Epithelial cell of esophagus (primary cell): ENCODE data around the gene DYNC2H1.
A peak's percentile ranks its signal among the peaks of the same experiment; 100 is the strongest.
"Not testable (repeated sequence)": the region's sequence is repeated elsewhere in the genome, so short reads cannot be mapped to it uniquely, and the experiment has no call there.

Source experiments
- DNase-seq: peaks from one replicate; pipeline ENCODE4 v3.0.0; 2010; ENCODE audit warnings: low read depth
- H3K4me3 ChIP-seq: 2 replicates; pipeline ENCODE4 v1.5.1; 2011; ENCODE audit warnings: mild to moderate bottlenecking, low read length, control low read depth
- TF ChIP-seq, protein P1 (sequence below): IDR thresholded peaks from 2 replicates; pipeline ENCODE4 v1.5.1; 2011; ENCODE audit warnings: low read depth, mild to moderate bottlenecking, low read length, control low read depth, inconsistent platforms; ENCODE audit not compliant: insufficient read depth; ENCODE audit errors: missing control alignments

Gene DYNC2H1

DNA sequence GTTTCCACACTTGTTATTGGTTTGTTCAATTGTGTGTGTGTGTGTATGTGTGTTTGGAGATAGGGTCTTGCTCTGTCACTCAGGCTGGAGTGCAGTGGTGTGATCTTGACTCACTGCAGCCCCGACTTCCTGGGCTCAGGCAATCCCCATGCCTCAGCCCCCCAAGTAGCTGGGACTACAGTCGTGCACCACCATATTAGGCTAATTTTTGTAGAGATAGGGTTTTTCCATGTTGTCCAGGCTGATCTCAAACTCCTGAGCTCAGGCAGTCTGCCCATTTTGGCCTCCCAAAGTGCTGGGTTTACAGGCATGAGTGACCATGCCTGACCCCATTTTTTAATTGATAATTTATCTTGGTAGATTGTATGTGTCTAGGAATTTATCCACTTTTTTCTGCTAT lies 263.7 kb downstream of the DYNC2H1 start:
- H3K4me3 ChIP-seq = no peak overlapping the region
- no peak for DNase-seq
- TF ChIP-seq, protein P1, sequence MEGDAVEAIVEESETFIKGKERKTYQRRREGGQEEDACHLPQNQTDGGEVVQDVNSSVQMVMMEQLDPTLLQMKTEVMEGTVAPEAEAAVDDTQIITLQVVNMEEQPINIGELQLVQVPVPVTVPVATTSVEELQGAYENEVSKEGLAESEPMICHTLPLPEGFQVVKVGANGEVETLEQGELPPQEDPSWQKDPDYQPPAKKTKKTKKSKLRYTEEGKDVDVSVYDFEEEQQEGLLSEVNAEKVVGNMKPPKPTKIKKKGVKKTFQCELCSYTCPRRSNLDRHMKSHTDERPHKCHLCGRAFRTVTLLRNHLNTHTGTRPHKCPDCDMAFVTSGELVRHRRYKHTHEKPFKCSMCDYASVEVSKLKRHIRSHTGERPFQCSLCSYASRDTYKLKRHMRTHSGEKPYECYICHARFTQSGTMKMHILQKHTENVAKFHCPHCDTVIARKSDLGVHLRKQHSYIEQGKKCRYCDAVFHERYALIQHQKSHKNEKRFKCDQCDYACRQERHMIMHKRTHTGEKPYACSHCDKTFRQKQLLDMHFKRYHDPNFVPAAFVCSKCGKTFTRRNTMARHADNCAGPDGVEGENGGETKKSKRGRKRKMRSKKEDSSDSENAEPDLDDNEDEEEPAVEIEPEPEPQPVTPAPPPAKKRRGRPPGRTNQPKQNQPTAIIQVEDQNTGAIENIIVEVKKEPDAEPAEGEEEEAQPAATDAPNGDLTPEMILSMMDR = no peak

DNA sequence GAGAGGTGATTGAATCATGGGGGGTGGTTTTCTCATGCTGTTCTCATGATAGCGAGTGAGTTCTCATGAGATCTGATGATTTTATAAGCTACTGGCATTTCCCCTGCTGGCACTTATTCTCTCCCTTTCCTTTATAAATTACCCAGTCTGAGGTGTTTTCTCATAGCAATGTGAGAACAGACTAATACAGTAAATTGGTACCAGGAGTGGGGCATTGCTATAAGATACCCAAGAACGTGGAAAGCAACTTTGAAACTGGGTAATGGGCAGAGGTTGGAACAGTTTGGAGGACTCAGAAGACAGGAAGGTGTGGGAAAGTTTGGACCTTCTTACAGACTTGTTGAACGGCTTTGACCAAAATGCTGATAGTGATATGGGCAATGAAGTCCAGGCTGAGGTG lies 265.0 kb downstream of the DYNC2H1 start:
- DNase-seq = not testable (repeated sequence)

DNA sequence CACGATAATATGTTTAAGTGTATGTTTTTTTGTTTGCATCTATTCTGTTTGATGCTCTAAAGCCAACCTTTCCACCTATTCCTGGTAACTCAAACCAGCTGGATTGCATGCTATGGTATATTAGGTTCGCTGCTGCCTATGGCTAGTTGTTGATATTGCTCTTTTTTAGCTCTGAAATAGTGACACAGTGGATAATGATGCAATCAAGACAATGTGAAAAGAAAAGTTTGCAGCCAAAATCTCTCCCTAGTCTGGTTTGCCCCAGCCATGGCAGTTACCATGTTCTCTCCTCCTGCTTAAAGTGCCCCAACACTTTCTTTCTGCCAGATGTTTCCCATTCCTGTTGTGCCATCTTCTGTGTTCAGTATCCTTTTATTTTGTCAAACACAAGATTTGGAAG lies 269.7 kb downstream of the DYNC2H1 start:
- no peak overlapping the region for H3K4me3 ChIP-seq
- no peak for DNase-seq
- TF ChIP-seq, protein P1 = no peak

More for the DNA sequence above, 265.0 kb downstream of the DYNC2H1 start:
- H3K4me3 ChIP-seq = not testable (repeated sequence)

DNA sequence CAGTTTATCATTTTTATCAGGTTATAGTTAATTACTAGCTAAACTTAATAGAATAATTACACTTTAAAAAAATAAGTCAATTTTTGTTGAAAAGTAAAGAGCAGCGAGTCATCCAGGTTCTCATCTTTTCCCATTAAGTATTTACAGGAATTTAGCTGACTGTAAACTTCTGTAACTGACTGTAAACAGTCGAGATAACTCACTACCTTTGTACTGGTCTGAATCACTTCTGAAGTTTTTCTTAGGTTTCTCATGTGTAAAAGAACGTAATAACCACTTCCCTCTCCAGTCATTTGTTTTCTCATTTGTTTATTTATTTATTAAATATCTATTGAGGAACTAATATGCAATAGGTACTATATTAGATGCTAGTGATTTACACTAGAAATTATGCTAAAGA lies 270.8 kb downstream of the DYNC2H1 start:
- peak; percentile 43 for DNase-seq
- TF ChIP-seq, protein P1 = no peak

DNA sequence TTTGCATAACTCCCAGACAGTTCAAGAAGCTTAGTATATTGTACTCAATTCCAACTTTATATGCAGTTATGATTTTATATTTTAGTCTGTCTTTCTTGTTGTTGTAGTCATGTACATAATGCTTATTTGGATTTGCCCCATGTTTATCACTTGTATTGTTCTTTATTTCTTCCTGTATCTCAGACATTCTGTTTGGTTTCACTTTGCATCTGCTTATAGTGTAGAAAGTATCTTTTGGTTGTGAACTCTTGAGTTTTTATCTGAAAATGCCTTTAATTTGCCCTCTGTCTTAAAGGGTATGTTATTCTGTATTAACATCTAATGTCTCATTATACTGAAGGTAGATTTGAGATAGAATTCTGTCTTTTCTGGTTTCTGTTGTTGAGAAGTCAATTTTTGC lies 275.4 kb downstream of the DYNC2H1 start:
- TF ChIP-seq, protein P1 = no peak
- DNase-seq = no peak
- no peak overlapping the region for H3K4me3 ChIP-seq

More for the DNA sequence above, 270.8 kb downstream of the DYNC2H1 start:
- no peak overlapping the region for H3K4me3 ChIP-seq

DNA sequence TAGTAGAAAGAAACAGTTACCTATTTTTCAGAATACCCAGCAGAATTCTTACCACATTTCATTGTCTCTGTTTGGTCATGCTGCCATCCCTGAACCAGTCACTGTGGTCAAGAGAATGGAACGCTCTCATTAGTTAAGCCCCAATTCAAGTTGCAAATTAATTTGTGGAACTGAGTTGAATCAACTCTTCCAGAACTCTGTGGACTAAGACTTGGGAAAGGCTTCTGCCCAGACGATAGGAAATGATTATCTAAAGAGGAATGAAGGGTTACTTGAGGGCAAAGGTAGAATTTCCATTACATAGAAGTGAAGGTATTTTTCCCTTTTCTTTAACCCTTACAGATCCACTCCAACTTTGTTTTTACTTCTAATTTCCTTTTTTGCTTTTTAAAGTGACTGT lies 286.4 kb downstream of the DYNC2H1 start:
- H3K4me3 ChIP-seq = no peak overlapping the region
- peak; percentile 75 for DNase-seq

DNA sequence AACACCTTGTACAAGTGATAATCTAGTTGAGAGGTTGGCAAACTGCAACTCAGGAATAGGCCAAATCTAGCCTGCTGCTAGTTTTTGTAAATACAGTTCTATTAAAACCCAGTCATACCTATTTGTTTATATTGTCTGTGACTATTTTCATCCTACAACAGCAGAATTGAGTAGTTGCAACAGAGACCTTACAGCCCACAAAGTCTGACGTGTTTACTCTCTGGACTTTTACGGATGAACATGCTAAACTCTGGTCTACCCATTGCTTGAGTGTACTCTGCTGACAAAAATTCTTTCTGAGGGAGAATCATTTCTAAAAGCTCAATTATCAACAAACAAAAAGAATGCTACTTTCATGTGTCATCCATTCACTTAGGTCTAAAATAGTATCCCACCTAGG lies 287.0 kb downstream of the DYNC2H1 start:
- DNase-seq = no peak
- TF ChIP-seq, protein P1 = no peak
- no peak overlapping the region for H3K4me3 ChIP-seq

More for the DNA sequence above, 286.4 kb downstream of the DYNC2H1 start:
- TF ChIP-seq, protein P1 = no peak
